Type B pancreatic cell (in vitro differentiated cells): ENCODE results near the gene NEK4. TPM values are rescaled to one million over a fixed set of nuclear protein-coding genes. Genes with fewer than 3 reads are reported as not detected.
A peak's percentile ranks its signal among the peaks of the same experiment; 100 is the strongest.

Experiments
- DNase-seq: peaks from one replicate; pipeline ENCODE4 v3.0.0; 2021; ENCODE audit warnings: mixed read lengths; ENCODE audit not compliant: unreplicated experiment; ENCODE audit errors: extremely low spot score
- H3K27ac Mint-ChIP-seq: 2 replicates; pipeline ENCODE4 v1.8.0; 2021; ENCODE audit warnings: mild to moderate bottlenecking, mixed read lengths
- H3K27me3 Mint-ChIP-seq: 2 replicates; pipeline ENCODE4 v1.8.0; 2021; ENCODE audit warnings: mixed read lengths
- H3K36me3 Mint-ChIP-seq: 2 replicates; pipeline ENCODE4 v1.8.0; 2021; ENCODE audit warnings: mixed read lengths
- H3K4me1 Mint-ChIP-seq: one replicate; pipeline ENCODE4 v1.8.0; 2021; ENCODE audit warnings: mixed read lengths; ENCODE audit not compliant: unreplicated experiment
- H3K4me3 Mint-ChIP-seq: 2 replicates; pipeline ENCODE4 v1.8.0; 2021; ENCODE audit warnings: mild to moderate bottlenecking, mixed read lengths
- H3K9me3 Mint-ChIP-seq: 2 replicates; pipeline ENCODE4 v1.8.0; 2021; ENCODE audit warnings: mixed read lengths
- total RNA-seq: library from RNA; stranded (reverse); gene quantifications from 2 replicates; pipeline ENCODE4 v1.2.1, GENCODE V29; 2021; ENCODE audit warnings: low replicate concordance
- TF ChIP-seq, protein P1 (sequence below): fragments of 200-600 bp; sonication (generic); conservative IDR thresholded peaks from 2 replicates; pipeline ENCODE4 v1.5.0; 2021; ENCODE audit warnings: antibody characterized with exemption, mild to moderate bottlenecking

The NEK4 gene
- total RNA-seq, 1 donor from 2014 or later = 47.2 TPM

DNA sequence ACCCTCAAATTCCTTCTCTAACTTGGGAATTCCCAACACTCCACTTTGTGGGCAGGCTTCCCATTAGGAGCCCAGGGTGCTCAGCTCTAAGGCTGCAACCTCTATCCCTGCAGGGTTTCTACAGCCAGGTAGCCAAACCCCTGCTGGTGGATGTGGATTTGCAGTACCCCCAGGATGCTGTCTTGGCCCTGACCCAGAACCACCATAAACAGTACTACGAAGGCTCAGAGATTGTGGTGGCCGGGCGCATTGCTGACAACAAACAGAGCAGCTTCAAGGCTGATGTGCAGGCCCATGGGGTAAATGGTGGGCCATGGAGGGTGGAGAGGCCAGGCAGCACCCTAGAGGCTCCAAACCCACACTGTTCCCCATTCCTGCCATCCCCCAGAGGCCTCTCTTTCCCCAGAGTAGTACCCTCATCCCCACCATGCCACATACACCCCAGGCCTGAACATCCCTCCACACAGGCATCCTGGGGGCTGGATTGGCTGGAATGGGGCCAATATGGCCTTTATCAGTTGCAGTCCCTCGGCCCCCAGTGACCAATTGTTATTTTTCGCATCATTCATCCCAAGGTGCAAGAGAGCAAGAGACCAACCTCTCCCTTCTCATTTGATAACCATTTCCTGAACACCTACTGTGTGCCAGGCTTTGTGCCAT, 14.3 kb upstream of the NEK4 start:
- H3K4me1 Mint-ChIP-seq = no peaks in the 10 kb centered on the region
- TF ChIP-seq, protein P1, sequence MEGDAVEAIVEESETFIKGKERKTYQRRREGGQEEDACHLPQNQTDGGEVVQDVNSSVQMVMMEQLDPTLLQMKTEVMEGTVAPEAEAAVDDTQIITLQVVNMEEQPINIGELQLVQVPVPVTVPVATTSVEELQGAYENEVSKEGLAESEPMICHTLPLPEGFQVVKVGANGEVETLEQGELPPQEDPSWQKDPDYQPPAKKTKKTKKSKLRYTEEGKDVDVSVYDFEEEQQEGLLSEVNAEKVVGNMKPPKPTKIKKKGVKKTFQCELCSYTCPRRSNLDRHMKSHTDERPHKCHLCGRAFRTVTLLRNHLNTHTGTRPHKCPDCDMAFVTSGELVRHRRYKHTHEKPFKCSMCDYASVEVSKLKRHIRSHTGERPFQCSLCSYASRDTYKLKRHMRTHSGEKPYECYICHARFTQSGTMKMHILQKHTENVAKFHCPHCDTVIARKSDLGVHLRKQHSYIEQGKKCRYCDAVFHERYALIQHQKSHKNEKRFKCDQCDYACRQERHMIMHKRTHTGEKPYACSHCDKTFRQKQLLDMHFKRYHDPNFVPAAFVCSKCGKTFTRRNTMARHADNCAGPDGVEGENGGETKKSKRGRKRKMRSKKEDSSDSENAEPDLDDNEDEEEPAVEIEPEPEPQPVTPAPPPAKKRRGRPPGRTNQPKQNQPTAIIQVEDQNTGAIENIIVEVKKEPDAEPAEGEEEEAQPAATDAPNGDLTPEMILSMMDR = no peak
- no peak for DNase-seq
- no peaks in the 10 kb centered on the region for H3K9me3 Mint-ChIP-seq
- peak overlapping the region; percentile 26 for H3K27ac Mint-ChIP-seq
- H3K4me3 Mint-ChIP-seq = no peak overlapping the region
- H3K27me3 Mint-ChIP-seq = peaks cover 20% of the 10 kb centered on the region
- H3K36me3 Mint-ChIP-seq = no peaks in the 10 kb centered on the region

DNA sequence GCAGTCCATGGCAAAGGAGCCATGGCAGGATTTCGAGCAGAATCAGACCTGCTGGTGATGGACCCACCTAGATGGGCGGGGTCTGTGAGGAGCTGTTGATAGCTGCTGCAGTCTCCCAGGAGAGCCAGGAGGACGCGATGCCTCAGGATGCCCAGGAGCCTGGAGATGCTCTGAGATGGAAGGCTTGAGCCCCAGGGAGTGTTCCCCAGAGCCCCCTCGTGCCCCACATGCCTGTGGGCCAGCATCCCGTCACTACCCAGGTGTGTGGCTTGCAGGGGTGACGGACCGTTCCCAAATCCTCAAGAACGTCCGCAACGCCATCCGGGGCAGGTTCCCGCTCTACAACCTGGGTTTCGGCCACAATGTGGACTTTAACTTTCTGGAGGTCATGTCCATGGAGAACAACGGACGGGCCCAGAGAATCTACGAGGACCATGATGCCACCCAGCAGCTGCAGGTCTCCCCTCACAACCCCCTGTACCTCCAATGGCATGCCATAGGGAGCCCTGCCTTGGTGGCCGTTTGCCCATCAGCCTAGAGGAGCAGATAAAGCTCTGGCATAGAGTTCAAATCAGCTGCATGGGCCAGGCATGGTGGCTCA, 13.4 kb upstream of the NEK4 start:
- H3K4me3 Mint-ChIP-seq = no peak overlapping the region

DNA sequence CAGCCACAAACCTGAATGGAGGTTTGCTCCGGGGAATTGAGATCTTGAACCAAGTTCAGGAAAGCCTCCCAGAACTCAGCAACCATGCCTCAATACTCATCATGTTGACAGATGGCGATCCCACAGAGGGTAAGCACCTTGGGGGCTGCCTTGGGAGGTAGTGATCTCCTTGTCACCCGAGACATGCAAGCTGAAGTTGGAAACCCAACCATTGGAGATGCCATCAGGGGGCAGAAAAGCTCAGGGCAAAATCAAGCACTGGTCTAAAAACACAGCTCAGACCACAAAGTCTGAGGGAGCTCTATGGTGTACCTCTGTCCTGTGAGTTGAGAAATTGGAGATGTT, 12.4 kb upstream of the NEK4 start:
- Mint-ChIP-seq H3K4me1 (no peaks in the 10 kb centered on the region), H3K27me3 (peaks cover 20% of the 10 kb centered on the region), H3K9me3 (no peaks in the 10 kb centered on the region), H3K36me3 (no peaks in the 10 kb centered on the region), H3K4me3 (no peak overlapping the region), H3K27ac (no peak overlapping the region)
- TF ChIP-seq, protein P1 = no peak
- DNase-seq = no peak

More for the DNA sequence above, 13.4 kb upstream of the NEK4 start:
- Mint-ChIP-seq H3K9me3 (no peaks in the 10 kb centered on the region), H3K36me3 (no peaks in the 10 kb centered on the region), H3K4me1 (no peaks in the 10 kb centered on the region), H3K27ac (no peak overlapping the region), H3K27me3 (peaks cover 23% of the 10 kb centered on the region)
- DNase-seq = no peak
- TF ChIP-seq, protein P1 = no peak

DNA sequence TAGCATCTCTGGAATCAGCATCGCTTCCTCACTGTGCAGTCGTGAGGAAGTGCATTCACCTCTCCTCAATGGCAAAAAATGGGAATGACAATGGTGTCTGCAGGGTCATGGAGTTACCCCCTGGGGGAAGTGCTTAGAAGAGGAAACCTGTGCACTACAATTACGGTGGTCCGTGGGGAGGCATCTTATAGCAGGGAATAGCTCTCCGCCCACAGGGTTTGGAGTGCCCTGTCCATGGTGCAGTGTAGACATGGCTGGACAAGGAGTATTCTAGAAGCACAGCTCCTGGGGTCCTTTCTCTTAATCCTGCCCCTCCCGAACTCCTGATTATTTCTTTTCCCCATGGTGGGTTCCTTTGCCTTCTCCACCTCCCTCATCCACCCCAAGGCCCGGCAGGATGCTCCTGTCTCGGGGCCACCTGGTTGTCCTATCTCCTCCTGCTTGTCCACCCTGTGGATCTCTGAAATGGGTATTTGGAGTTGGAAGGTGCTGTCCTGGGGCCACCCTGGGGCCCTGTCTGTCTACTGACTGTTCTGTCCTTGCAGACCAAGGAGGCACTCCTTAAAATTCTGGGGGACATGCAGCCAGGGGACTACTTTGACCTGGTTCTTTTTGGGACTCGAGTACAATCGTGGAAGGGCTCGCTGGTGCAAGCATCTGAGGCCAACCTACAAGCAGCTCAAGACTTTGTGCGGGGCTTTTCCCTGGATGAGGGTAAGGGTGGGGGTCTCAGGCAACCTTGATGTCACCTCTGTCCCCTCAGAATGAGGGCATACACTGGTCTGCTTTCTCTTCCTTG, 11.9 kb upstream of the NEK4 start:
- no peak overlapping the region for H3K4me3 Mint-ChIP-seq
- TF ChIP-seq, protein P1 = no peak

DNA sequence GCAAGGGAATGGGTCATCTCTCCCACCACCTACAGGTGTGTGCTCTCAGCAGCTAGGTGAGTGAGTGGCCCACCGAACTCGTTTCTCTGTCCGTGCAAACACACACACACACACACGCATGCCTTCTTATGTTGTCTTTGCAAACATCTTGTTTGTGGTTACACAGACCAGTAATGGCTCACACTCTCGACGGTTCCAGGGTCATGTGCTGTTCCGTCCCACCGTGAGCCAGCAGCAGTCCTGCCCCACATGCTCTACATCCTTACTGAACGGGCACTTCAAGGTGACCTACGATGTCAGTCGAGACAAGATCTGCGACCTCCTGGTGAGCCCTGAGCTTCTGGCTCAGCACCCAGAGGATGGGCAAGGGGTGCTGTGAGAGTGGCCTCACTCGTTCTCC, 11.0 kb upstream of the NEK4 start:
- TF ChIP-seq, protein P1 = no peak
- H3K4me3 Mint-ChIP-seq = no peak overlapping the region
- peaks cover 20% of the 10 kb centered on the region for H3K27me3 Mint-ChIP-seq
- H3K36me3 Mint-ChIP-seq = no peaks in the 10 kb centered on the region
- H3K4me1 Mint-ChIP-seq = no peaks in the 10 kb centered on the region
- peak; percentile 37 for DNase-seq
- no peaks in the 10 kb centered on the region for H3K9me3 Mint-ChIP-seq
- H3K27ac Mint-ChIP-seq = no peak overlapping the region

More for the DNA sequence above, 11.9 kb upstream of the NEK4 start:
- Mint-ChIP-seq H3K27me3 (peaks cover 20% of the 10 kb centered on the region), H3K9me3 (no peaks in the 10 kb centered on the region), H3K36me3 (no peaks in the 10 kb centered on the region), H3K27ac (no peak overlapping the region), H3K4me1 (no peaks in the 10 kb centered on the region)
- no peak for DNase-seq
